Retinal pigment epithelial cell (primary cell): Measurements from ENCODE around the gene PCYT2.

Experiments used
- DNase-seq: peaks from one replicate; pipeline ENCODE4 v3.0.0-alpha.2; 2010; ENCODE audit warnings: low read depth
- H3K4me3 ChIP-seq: 2 replicates; pipeline ENCODE4 v1.5.1; 2011; ENCODE audit warnings: mild to moderate bottlenecking, low read length, control low read depth, moderate library complexity
- CTCF ChIP-seq: conservative IDR thresholded peaks from 2 replicates; pipeline ENCODE4 v1.5.1; 2011; ENCODE audit warnings: low read depth, low read length, control low read depth, inconsistent platforms

Gene PCYT2

GRCh38 chr17:81929253-81930141 is 18.3 kb upstream of the PCYT2 start:
- H3K4me3 ChIP-seq = no peak overlapping the region
- DNase-seq = no peak
- no peak for TF ChIP-seq CTCF

DNA sequence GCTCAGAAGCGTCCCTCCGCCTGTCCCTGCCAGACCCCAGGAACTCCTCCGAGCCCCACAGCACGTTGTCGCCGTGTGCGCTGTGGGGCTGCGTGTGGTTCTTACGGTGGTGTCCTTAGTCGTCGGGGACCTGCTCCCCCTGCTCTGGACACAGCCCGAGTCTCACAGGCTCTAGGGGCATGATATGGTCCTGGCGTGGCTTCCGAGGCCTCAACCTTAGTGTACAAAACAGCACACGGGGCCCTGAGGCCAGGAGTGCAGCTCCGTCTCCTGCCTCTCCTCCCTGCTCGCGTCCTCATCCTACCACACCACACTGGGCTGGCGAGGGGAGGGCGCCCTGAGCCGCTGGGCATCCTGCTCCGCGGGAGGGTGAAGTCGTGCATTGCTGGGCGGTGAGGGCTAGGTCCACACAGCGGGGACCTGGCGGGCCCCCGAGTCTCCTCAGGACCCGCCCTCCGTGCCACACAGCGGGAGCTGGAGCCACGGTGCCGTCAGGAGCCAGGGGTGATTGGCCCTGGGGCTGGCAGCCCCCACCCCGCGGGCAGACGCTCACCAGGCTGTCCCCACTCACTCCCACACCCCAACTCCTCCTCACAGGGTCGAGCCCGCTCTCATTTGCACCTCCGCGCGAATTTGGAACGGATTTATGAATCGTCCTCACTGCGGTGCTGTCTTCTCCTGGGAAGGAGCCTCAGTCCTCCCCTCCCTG is 17.5 kb upstream of the PCYT2 start:
- peak overlapping the region; percentile 45 for H3K4me3 ChIP-seq
- DNase-seq = no peak

GRCh38 chr17:81927653-81928543 is 16.7 kb upstream of the PCYT2 start, which contains the start of gene MAFG:
MAFG (minus strand) TSS chr17:81927735; CDS start chr17:81923185, 4,550 bp downstream.
- peak; percentile 29 for TF ChIP-seq CTCF
- peak within 1 kb of the TSS; percentile 79 for H3K4me3 ChIP-seq
- DNase-seq = peak; percentile 66

More for the DNA sequence above, 17.5 kb upstream of the PCYT2 start:
- no peak for TF ChIP-seq CTCF

DNA sequence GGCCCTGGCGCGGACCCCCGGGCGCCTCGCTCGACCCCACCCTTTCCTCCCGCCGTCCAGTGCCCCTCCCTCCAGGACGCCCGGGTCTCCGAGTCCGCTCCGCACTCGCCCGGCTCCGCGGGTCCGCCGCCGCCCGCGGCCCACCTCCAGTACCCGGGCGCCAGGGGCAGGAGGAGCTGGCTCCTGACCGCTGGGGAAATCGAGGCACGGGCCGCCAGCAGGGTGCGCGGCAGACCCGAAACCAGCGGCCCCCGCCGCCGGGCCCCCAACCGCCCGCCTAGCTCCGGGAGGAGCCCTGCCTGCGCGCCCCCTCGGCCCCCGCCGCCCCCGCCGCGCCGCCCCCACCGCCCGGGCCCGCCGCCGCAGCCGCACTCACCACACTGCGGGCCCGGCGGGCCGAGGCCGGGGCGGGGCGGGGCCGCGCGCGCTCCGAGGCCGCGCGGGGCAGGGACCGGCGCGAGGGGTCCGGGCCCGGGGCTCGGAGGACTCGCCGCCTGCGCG is 16.0 kb upstream of the PCYT2 start:
- no peak for DNase-seq
- no peak for TF ChIP-seq CTCF
- H3K4me3 ChIP-seq = peak overlapping the region; percentile 79

- TF ChIP-seq CTCF = no peak
- no peak for DNase-seq
- H3K4me3 ChIP-seq = peak overlapping the region; percentile 79
Observed at GRCh38 chr17:81926451-81927151, 15.4 kb upstream of the PCYT2 start.

DNA sequence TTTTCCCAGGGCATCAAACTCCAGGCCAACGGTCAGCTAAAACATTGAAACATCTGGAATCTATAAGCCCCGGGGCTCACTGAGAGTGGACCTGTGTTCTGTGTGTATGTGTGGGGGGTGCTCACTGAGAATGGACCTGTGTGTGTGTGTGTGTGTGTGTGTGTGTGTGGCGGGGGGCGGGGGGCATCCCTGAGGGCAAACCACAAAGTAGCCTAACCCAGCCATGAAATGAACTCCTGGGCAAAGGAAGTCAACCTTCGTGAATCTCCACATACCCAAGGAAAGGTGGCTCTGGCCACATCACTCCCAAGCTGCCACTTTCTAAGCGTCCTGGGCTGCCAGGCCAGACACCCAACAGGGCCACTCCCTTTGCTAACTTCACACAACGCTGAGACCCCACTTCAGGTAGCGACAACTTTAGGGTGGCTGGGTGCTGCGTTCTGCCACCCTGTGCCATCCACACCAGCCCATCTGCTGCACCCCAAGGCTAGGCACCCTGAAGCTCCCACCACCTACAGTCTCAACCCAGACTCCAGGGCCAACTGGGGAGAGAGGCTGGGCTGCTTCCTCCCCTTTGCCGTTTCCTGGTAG is 14.8 kb upstream of the PCYT2 start:
- no peak for TF ChIP-seq CTCF
- H3K4me3 ChIP-seq = peak overlapping the region; percentile 79
- DNase-seq = no peak
